Smooth muscle cell (in vitro differentiated cells): Measurements from ENCODE around the gene ASXL1. TPM values are rescaled to one million over a fixed set of nuclear protein-coding genes. Genes with fewer than 3 reads are reported as not detected.

Experiments used
- DNase-seq: peaks from one replicate; lab custom pipeline; 2025; ENCODE audit not compliant: unreplicated experiment; lab: John Stamatoyannopoulos, UW
- H2AFZ ChIP-seq: fragments of 200-600 bp; sonication (generic); 2 replicates; pipeline ENCODE4 v1.6.0; 2016; ENCODE audit warnings: antibody characterized with exemption, low read depth, mild to moderate bottlenecking
- H3F3A ChIP-seq: fragments of 200-600 bp; sonication (generic); 2 replicates; pipeline ENCODE4 v1.6.0; 2017; ENCODE audit warnings: antibody characterized with exemption, low read depth
- H3K27ac ChIP-seq: fragments of 200-600 bp; sonication (generic); 2 replicates; pipeline ENCODE4 v1.5.1; 2016; ENCODE audit warnings: low read depth, mild to moderate bottlenecking
- H3K27me3 ChIP-seq: fragments of 200-600 bp; sonication (generic); 2 replicates; pipeline ENCODE4 v1.6.1; 2016; ENCODE audit warnings: low read depth, mild to moderate bottlenecking
- H3K36me3 ChIP-seq: fragments of 200-600 bp; sonication (generic); 2 replicates; pipeline ENCODE4 v1.5.1; 2016; ENCODE audit warnings: low read depth
- H3K4me1 ChIP-seq: fragments of 200-600 bp; sonication (generic); 2 replicates; pipeline ENCODE4 v1.5.1; 2016; ENCODE audit warnings: low read depth
- H3K4me2 ChIP-seq: fragments of 200-600 bp; sonication (generic); 2 replicates; pipeline ENCODE4 v1.6.0; 2016; ENCODE audit warnings: mild to moderate bottlenecking
- H3K4me3 ChIP-seq: fragments of 200-600 bp; sonication (generic); 2 replicates; pipeline ENCODE4 v1.5.1; 2016; ENCODE audit warnings: mild to moderate bottlenecking
- H3K79me2 ChIP-seq: fragments of 200-600 bp; sonication (generic); 2 replicates; pipeline ENCODE4 v1.6.0; 2016; ENCODE audit warnings: low read depth, mild to moderate bottlenecking
- H3K9ac ChIP-seq: fragments of 200-600 bp; sonication (generic); 2 replicates; pipeline ENCODE4 v1.6.0; 2016; ENCODE audit warnings: low read depth
- H3K9me3 ChIP-seq: fragments of 200-600 bp; sonication (generic); replicated peaks from 2 replicates; pipeline ENCODE4 v1.5.1; 2016; ENCODE audit warnings: low read depth
- H4K20me1 ChIP-seq: fragments of 200-600 bp; sonication (generic); 2 replicates; pipeline ENCODE4 v1.6.0; 2016; ENCODE audit warnings: low read depth
- CTCF ChIP-seq: fragments of 200-600 bp; sonication (generic); IDR thresholded peaks from 2 replicates; pipeline ENCODE4 v1.5.1; 2017; ENCODE audit warnings: borderline replicate concordance, mild to moderate bottlenecking, antibody characterized with exemption; ENCODE audit not compliant: insufficient read depth, poor library complexity, severe bottlenecking
- WGBS: methylation state at CpG from one replicate; pipeline ENCODE4 v1.1.7; 2016; ENCODE audit warnings: low lambda C conversion rate; 5-methylcytosine and 5-hydroxymethylcytosine counted together
- polyA plus RNA-seq: library from polyadenylated mRNA; unstranded; fragments of >200 nt; fragmentation: Nextera tagmentation; extraction: Ambion mirVana; gene quantifications from 2 replicates; pipeline ENCODE4 v1.2.1, GENCODE V29; 2016
- total RNA-seq: library from RNA; depleted of rRNA; stranded (reverse); fragments of >200 nt; gene quantifications from 2 replicates; pipeline ENCODE4 v1.2.3, GENCODE V29; 2014

The ASXL1 gene
- total and polyA plus RNA-seq, 2 experiments from 2014 or later = 46.5 to 62.1 TPM

- peaks cover 86% of the 10 kb centered on the region for H4K20me1 ChIP-seq
- TF ChIP-seq CTCF = no peak
- H3K9ac ChIP-seq = no peak overlapping the region
- no peaks in the 10 kb centered on the region for H3K27me3 ChIP-seq
- H3K9me3 ChIP-seq = no peaks in the 10 kb centered on the region
- H3K4me2 ChIP-seq = no peak overlapping the region
- peaks cover 24% of the 10 kb centered on the region for H3F3A ChIP-seq
- H3K4me1 ChIP-seq = no peaks in the 10 kb centered on the region
- H3K27ac ChIP-seq = no peak overlapping the region
- peaks cover 15% of the 10 kb centered on the region for H3K79me2 ChIP-seq
- peaks cover 13% of the 10 kb centered on the region for H3K36me3 ChIP-seq
- no peak overlapping the region for H2AFZ ChIP-seq
- H3K4me3 ChIP-seq = no peak overlapping the region
- DNase-seq = no peak
- 97% methylated on average over 8 of the region's 8 CpGs for WGBS
Observed at GRCh38 chr20:32438331-32438858, 80.3 kb downstream of the ASXL1 start.

GRCh38 chr20:32439132-32439829 is 81.2 kb downstream of the ASXL1 start:
- Histone ChIP-seq H3K4me2 (no peak overlapping the region), H3K9me3 (no peaks in the 10 kb centered on the region), H3K4me3 (no peak overlapping the region), H3K79me2 (peaks cover 15% of the 10 kb centered on the region), H2AFZ (no peak overlapping the region), H3K9ac (no peak overlapping the region), H3K27ac (no peak overlapping the region), H3F3A (peaks cover 24% of the 10 kb centered on the region), H3K27me3 (no peaks in the 10 kb centered on the region), H4K20me1 (peaks cover 88% of the 10 kb centered on the region), H3K36me3 (peaks cover 11% of the 10 kb centered on the region), H3K4me1 (no peaks in the 10 kb centered on the region)
- DNase-seq = no peak
- TF ChIP-seq CTCF = no peak
- 91% methylated on average over 11 of the region's 11 CpGs for WGBS

- H2AFZ ChIP-seq = no peak overlapping the region
- DNase-seq = no peak
- peaks cover 27% of the 10 kb centered on the region for H3F3A ChIP-seq
- no peak overlapping the region for H3K4me3 ChIP-seq
- TF ChIP-seq CTCF = no peak
- H3K79me2 ChIP-seq = peaks cover 15% of the 10 kb centered on the region
- peaks cover 5% of the 10 kb centered on the region for H3K4me1 ChIP-seq
- H3K9me3 ChIP-seq = no peaks in the 10 kb centered on the region
- H3K9ac ChIP-seq = no peak overlapping the region
- peaks cover 3% of the 10 kb centered on the region for H3K36me3 ChIP-seq
- H3K27me3 ChIP-seq = no peaks in the 10 kb centered on the region
- no peak overlapping the region for H3K27ac ChIP-seq
- WGBS = 93% methylated on average over 6 of the region's 6 CpGs
- no peak overlapping the region for H3K4me2 ChIP-seq
- H4K20me1 ChIP-seq = peaks cover 88% of the 10 kb centered on the region
Observed at GRCh38 chr20:32440069-32440757, 82.1 kb downstream of the ASXL1 start.
